Measurements from ENCODE around the gene HPCAL1.

DNA sequence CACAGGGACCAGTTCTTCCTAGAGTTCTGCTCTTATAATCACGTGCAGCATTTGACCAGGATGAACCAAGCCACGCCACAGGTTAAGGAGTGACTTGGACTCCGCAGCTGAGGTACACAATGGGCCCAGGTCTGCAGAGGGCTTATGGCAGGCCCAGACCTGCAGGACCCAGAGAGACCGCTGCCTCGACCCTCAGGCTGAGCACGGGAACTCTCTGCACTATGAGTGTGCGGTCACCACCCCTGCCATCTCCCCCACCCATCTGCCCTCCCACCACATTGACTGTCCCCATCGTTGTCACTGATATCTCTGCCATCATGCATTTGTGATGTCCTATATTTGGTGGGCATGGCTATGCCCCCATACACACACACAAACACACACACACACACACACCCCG is 45.7 kb upstream of the HPCAL1 start:
- TF ChIP-seq, protein P1, sequence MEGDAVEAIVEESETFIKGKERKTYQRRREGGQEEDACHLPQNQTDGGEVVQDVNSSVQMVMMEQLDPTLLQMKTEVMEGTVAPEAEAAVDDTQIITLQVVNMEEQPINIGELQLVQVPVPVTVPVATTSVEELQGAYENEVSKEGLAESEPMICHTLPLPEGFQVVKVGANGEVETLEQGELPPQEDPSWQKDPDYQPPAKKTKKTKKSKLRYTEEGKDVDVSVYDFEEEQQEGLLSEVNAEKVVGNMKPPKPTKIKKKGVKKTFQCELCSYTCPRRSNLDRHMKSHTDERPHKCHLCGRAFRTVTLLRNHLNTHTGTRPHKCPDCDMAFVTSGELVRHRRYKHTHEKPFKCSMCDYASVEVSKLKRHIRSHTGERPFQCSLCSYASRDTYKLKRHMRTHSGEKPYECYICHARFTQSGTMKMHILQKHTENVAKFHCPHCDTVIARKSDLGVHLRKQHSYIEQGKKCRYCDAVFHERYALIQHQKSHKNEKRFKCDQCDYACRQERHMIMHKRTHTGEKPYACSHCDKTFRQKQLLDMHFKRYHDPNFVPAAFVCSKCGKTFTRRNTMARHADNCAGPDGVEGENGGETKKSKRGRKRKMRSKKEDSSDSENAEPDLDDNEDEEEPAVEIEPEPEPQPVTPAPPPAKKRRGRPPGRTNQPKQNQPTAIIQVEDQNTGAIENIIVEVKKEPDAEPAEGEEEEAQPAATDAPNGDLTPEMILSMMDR (IDR thresholded peaks at IDR 0.05): no peak
- no peak for TF ChIP-seq POLR2A (IDR thresholded peaks at IDR 0.05)

Data from right lobe of liver (tissue), 4 donors.